Measurements from ENCODE around the gene DPYSL5.

The DPYSL5 gene

DNA sequence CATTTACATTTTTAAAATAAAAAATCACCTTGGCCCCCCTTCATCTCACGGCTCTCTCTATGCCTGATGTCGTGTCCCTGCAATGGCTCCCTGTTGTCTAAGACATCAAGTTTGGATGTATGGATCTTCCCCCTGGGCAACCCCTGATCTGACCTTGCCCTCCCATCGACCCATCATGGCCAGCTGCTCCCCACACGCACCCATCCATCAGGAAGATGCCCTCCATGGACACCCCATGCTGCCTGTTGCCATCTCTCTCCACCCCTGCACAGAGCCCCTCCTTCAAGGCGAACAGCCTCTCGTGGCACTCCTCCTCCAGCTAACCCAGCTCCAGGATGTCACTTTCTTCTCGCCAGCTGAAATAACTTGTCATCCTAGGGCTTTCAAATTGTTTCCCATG is 59.5 kb downstream of the DPYSL5 start:
- no peak for TF ChIP-seq EZH2phosphoT487 (IDR thresholded peaks at IDR 0.05; ENCODE audit: low read depth)
- TF ChIP-seq, protein P1, sequence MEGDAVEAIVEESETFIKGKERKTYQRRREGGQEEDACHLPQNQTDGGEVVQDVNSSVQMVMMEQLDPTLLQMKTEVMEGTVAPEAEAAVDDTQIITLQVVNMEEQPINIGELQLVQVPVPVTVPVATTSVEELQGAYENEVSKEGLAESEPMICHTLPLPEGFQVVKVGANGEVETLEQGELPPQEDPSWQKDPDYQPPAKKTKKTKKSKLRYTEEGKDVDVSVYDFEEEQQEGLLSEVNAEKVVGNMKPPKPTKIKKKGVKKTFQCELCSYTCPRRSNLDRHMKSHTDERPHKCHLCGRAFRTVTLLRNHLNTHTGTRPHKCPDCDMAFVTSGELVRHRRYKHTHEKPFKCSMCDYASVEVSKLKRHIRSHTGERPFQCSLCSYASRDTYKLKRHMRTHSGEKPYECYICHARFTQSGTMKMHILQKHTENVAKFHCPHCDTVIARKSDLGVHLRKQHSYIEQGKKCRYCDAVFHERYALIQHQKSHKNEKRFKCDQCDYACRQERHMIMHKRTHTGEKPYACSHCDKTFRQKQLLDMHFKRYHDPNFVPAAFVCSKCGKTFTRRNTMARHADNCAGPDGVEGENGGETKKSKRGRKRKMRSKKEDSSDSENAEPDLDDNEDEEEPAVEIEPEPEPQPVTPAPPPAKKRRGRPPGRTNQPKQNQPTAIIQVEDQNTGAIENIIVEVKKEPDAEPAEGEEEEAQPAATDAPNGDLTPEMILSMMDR (IDR thresholded peaks at IDR 0.05; ENCODE audit: low read depth, low read length), result no peak
- H3K36me3 ChIP-seq (replicated peaks; ENCODE audit: low read depth, low read length), result no peaks in the 10 kb centered on the region
- H2AFZ ChIP-seq (ENCODE audit: low read depth, low read length), result no peak overlapping the region
- H4K20me1 ChIP-seq (ENCODE audit: insufficient read depth, low read length), result no peaks in the 10 kb centered on the region
- no peak overlapping the region for H3K4me2 ChIP-seq (ENCODE audit: low read length)
- H3K79me2 ChIP-seq (ENCODE audit: low read length), result no peaks in the 10 kb centered on the region
- H3K9me3 ChIP-seq (ENCODE audit: insufficient read depth, low read length), result no peaks in the 10 kb centered on the region
- H3K27ac ChIP-seq (ENCODE audit: low read length), result no peak overlapping the region
- H3K4me1 ChIP-seq (ENCODE audit: low read length), result no peaks in the 10 kb centered on the region
- H3K4me3 ChIP-seq (ENCODE audit: low read length), result no peak overlapping the region
- peaks cover 5% of the 10 kb centered on the region for H3K27me3 ChIP-seq (ENCODE audit: low read depth, low read length)
- no peak overlapping the region for H3K9ac ChIP-seq (ENCODE audit: low read length)

DNA sequence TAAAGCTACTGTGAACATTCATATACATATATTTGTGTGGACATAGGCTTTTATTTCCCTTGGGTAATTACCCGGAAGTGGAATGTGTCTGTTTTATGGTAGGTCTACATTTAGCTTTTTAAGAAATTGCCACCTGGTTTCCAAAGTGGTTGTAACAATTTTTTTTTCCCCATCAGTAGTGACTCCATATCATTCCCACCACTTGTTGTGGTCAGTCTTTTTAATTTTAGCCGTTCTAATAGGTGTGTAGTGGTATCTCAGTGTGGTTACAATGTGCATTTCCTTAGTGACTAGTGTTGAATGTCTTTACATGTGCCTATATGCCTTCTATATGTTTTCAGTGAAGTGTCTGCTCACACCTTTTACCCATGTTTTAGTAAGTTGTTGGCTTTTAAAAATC is 62.2 kb downstream of the DPYSL5 start:
- Histone ChIP-seq H3K36me3 (replicated peaks; ENCODE audit: low read depth, low read length) (no peaks in the 10 kb centered on the region), H4K20me1 (ENCODE audit: insufficient read depth, low read length) (no peaks in the 10 kb centered on the region), H3K79me2 (ENCODE audit: low read length) (no peaks in the 10 kb centered on the region), H3K4me2 (ENCODE audit: low read length) (no peak overlapping the region), H2AFZ (ENCODE audit: low read depth, low read length) (no peak overlapping the region), H3K4me3 (ENCODE audit: low read length) (no peak overlapping the region), H3K9me3 (ENCODE audit: insufficient read depth, low read length) (no peaks in the 10 kb centered on the region), H3K9ac (ENCODE audit: low read length) (no peak overlapping the region), H3K27me3 (ENCODE audit: low read depth, low read length) (peaks cover 24% of the 10 kb centered on the region), H3K27ac (ENCODE audit: low read length) (no peak overlapping the region), H3K4me1 (ENCODE audit: low read length) (no peaks in the 10 kb centered on the region)
- TF ChIP-seq, protein P1 (IDR thresholded peaks at IDR 0.05; ENCODE audit: low read depth, low read length), result no peak
- TF ChIP-seq EZH2phosphoT487 (IDR thresholded peaks at IDR 0.05; ENCODE audit: low read depth), result no peak

DNA sequence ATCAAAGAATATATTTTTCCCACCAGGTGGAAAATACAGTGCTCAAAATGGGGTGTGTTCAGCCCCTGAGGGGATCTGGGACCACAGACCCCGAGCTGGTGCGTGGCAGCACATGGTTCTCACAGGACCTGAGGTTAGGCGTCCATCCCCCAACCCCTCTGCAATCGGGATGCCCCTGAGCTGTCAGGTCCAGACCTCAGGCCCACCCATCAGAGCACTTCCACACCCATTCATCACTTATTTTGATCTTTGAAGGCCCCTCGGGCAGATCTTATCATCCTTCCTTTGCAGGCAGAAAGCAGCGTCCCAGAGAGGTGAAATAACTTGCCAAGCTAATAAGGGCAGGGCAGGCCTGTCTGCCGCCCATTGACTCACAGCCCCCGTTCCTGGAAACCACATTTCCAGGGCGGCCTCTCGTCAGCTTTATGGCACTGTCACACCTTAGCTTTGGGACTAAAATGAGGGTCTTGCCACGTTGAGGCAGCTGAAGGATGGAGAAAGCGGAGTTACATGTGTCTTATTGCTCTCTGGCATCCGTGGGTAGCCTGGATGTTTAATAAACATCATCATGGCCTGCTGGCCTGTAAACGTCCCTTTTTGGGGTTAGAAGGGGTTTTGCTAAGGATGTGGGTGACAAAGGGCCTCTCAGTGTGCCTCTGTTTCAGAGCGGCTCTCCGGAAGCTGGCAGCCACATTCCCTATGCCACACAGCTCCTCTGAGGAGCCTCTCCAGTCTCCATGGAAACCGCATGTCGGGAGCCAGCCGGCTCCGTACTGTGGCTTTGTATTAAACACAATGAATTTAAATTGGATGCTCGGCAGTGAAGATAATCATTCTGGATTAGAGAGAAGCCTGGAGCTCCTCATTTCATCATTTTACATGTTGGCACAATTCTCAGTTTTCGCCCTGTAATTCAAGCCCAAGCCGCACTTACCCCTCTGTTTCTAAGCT is 64.3 kb downstream of the DPYSL5 start:
- no peaks in the 10 kb centered on the region for H3K9me3 ChIP-seq (ENCODE audit: insufficient read depth, low read length)
- no peak overlapping the region for H3K9ac ChIP-seq (ENCODE audit: low read length)
- TF ChIP-seq, protein P1 (IDR thresholded peaks at IDR 0.05; ENCODE audit: low read depth, low read length), result no peak
- TF ChIP-seq EZH2phosphoT487 (IDR thresholded peaks at IDR 0.05; ENCODE audit: low read depth), result no peak
- H3K36me3 ChIP-seq (replicated peaks; ENCODE audit: low read depth, low read length), result no peaks in the 10 kb centered on the region
- no peak overlapping the region for H3K27ac ChIP-seq (ENCODE audit: low read length)
- no peak overlapping the region for H3K4me2 ChIP-seq (ENCODE audit: low read length)
- H3K79me2 ChIP-seq (ENCODE audit: low read length), result no peaks in the 10 kb centered on the region
- no peaks in the 10 kb centered on the region for H3K4me1 ChIP-seq (ENCODE audit: low read length)
- H4K20me1 ChIP-seq (ENCODE audit: insufficient read depth, low read length), result no peaks in the 10 kb centered on the region
- H3K4me3 ChIP-seq (ENCODE audit: low read length), result no peak overlapping the region
- H3K27me3 ChIP-seq (ENCODE audit: low read depth, low read length), result peaks cover 37% of the 10 kb centered on the region
- H2AFZ ChIP-seq (ENCODE audit: low read depth, low read length), result no peak overlapping the region

DNA sequence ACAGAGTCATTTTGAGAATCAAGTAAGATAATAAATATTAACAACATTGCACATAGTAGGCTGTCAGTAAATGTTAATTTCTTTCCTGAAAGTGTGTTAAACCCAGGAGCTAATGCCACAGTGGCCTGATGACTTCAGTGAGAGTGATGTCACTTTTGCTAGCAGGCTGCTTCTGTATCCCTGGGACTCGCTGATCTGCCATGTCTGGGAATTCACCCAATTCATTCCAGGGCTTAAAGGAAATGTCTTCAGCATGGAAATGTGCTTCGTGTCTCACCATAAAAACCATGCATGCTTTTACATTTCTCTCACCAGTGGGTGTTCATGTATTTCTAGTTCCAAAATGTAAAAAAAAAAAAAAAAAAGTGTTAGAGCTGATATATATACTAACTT is 65.7 kb downstream of the DPYSL5 start:
- H3K9me3 ChIP-seq (ENCODE audit: insufficient read depth, low read length), result no peaks in the 10 kb centered on the region
- H3K4me1 ChIP-seq (ENCODE audit: low read length), result no peaks in the 10 kb centered on the region
- H2AFZ ChIP-seq (ENCODE audit: low read depth, low read length), result no peak overlapping the region
- H3K27me3 ChIP-seq (ENCODE audit: low read depth, low read length), result peaks cover 39% of the 10 kb centered on the region
- TF ChIP-seq EZH2phosphoT487 (IDR thresholded peaks at IDR 0.05; ENCODE audit: low read depth), result no peak
- TF ChIP-seq, protein P1 (IDR thresholded peaks at IDR 0.05; ENCODE audit: low read depth, low read length), result no peak
- no peaks in the 10 kb centered on the region for H3K79me2 ChIP-seq (ENCODE audit: low read length)
- no peak overlapping the region for H3K4me2 ChIP-seq (ENCODE audit: low read length)
- no peaks in the 10 kb centered on the region for H3K36me3 ChIP-seq (replicated peaks; ENCODE audit: low read depth, low read length)
- no peak overlapping the region for H3K4me3 ChIP-seq (ENCODE audit: low read length)
- H3K27ac ChIP-seq (ENCODE audit: low read length), result no peak overlapping the region
- no peak overlapping the region for H3K9ac ChIP-seq (ENCODE audit: low read length)
- H4K20me1 ChIP-seq (ENCODE audit: insufficient read depth, low read length), result no peaks in the 10 kb centered on the region
